Hepatocyte (in vitro differentiated cells): Measurements from ENCODE around the gene PRKAG2.

ENCODE experiments used
- CTCF ChIP-seq: fragments of 200-600 bp; sonication (generic); IDR thresholded peaks from 2 replicates; pipeline ENCODE4 v1.5.1; 2016; ENCODE audit warnings: antibody characterized with exemption, mild to moderate bottlenecking; ENCODE audit not compliant: poor library complexity
- EZH2 ChIP-seq: fragments of 200-600 bp; sonication (generic); IDR thresholded peaks from 2 replicates; pipeline ENCODE4 v1.6.1; 2016; ENCODE audit warnings: antibody characterized with exemption, mild to moderate bottlenecking, borderline replicate concordance
- EZH2phosphoT487 ChIP-seq: fragments of 200-600 bp; sonication (generic); IDR thresholded peaks from one replicate; pipeline ENCODE4 v1.6.1; 2018; ENCODE audit warnings: antibody characterized with exemption, mild to moderate bottlenecking, low read depth, moderate library complexity; ENCODE audit not compliant: unreplicated experiment, severe bottlenecking

DNA sequence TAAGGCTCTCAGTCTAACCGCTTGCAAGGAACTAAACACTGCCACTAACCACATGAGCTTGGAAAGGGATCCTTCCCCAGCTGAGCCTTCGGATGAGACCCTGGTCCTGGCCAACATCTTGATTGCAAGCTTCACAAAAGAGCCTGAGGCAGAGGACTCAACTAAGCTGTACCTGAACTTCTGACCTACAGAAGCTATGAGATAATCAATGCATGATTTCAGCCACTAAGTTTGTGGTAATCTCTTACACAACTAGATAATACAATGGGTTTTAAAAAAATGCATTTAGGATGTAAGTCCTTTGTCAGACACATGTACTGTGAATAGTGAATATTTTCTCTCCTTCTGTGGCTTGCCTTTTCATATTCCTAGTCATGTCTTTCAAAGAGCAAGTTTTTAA lies 231.6 kb downstream of the PRKAG2 start:
- TF ChIP-seq CTCF (no peak), EZH2 (no peak), EZH2phosphoT487 (no peak)
